Measurements from ENCODE around the gene DNAJC7.
"Not testable (repeated sequence)": the region's sequence is repeated elsewhere in the genome, so short reads cannot be mapped to it uniquely, and the experiment has no call there.

Gene DNAJC7

GRCh38 chr17:42041619-42042018, 24.4 kb upstream of the DNAJC7 start:
- no peak for DNase-seq (ENCODE audit: low read depth)

- DNase-seq (ENCODE audit: low read depth): no peak
Observed at GRCh38 chr17:42040818-42041217, 23.6 kb upstream of the DNAJC7 start.

GRCh38 chr17:42039794-42040763, 22.8 kb upstream of the DNAJC7 start:
- DNase-seq (ENCODE audit: low read depth): no peak

GRCh38 chr17:42038221-42038973, 21.2 kb upstream of the DNAJC7 start:
- DNase-seq (ENCODE audit: low read depth): no peak

GRCh38 chr17:42034059-42034458, 16.8 kb upstream of the DNAJC7 start:
- DNase-seq (ENCODE audit: low read depth): no peak

GRCh38 chr17:42031584-42031983, 14.3 kb upstream of the DNAJC7 start:
- no peak for DNase-seq (ENCODE audit: low read depth)

GRCh38 chr17:42028791-42029127, 11.5 kb upstream of the DNAJC7 start:
- no peak for DNase-seq (ENCODE audit: low read depth)

- no peak for DNase-seq (ENCODE audit: low read depth)
Observed at GRCh38 chr17:42027961-42028790, 10.9 kb upstream of the DNAJC7 start.

GRCh38 chr17:42027590-42027889, 10.3 kb upstream of the DNAJC7 start:
- no peak for DNase-seq (ENCODE audit: low read depth)

- DNase-seq (ENCODE audit: low read depth): no peak
Observed at GRCh38 chr17:42026857-42027589, 9.8 kb upstream of the DNAJC7 start.

GRCh38 chr17:42025936-42026335, 8.7 kb upstream of the DNAJC7 start:
- no peak for DNase-seq (ENCODE audit: low read depth)

- no peak for DNase-seq (ENCODE audit: low read depth)
Observed at GRCh38 chr17:42025191-42025579, 7.9 kb upstream of the DNAJC7 start.

- no peak for DNase-seq (ENCODE audit: low read depth)
Observed at GRCh38 chr17:42023524-42024349, 6.5 kb upstream of the DNAJC7 start.

- not testable (repeated sequence) for DNase-seq (ENCODE audit: low read depth)
Observed at GRCh38 chr17:42020845-42021244, 3.6 kb upstream of the DNAJC7 start.

- DNase-seq (ENCODE audit: low read depth): peak; percentile 89
Observed at GRCh38 chr17:42019509-42020404, 2.5 kb upstream of the DNAJC7 start, which contains the start of gene NKIRAS2. Gene NKIRAS2, plus strand, starts transcription at chr17:42020090. Its CDS starts 1,488 bp downstream, at chr17:42021578.

- no peak for DNase-seq (ENCODE audit: low read depth)
Observed at GRCh38 chr17:42018988-42019387, 1.7 kb upstream of the DNAJC7 start.

- no peak for DNase-seq (ENCODE audit: low read depth)
Observed at GRCh38 chr17:42018339-42018738, 1.1 kb upstream of the DNAJC7 start.

- no peak for DNase-seq (ENCODE audit: low read depth)
Observed at GRCh38 chr17:42017866-42018200, 594 bp upstream of the DNAJC7 start.

GRCh38 chr17:42016411-42016831, 818 bp downstream of the DNAJC7 start:
- DNase-seq (ENCODE audit: low read depth): no peak

- DNase-seq (ENCODE audit: low read depth): not testable (repeated sequence)
Observed at GRCh38 chr17:42013740-42014139, 3.5 kb downstream of the DNAJC7 start.
